C4-2B (cell line): Measurements from ENCODE around the gene C9orf78.

ENCODE experiments used
- H3K27ac ChIP-seq: fragments of 450-650 bp; 2 replicates; pipeline ENCODE4 v1.5.1; 2017
- CTCF ChIP-seq: fragments of 450-650 bp; conservative IDR thresholded peaks from 2 replicates; pipeline ENCODE4 v1.5.1; 2017; ENCODE audit warnings: mild to moderate bottlenecking
- ZFX ChIP-seq: fragments of 450-650 bp; IDR thresholded peaks from 2 replicates; pipeline ENCODE4 v1.6.1; 2017

C9orf78 gene

GRCh38 chr9:129835128-129835859, at the start of gene C9orf78, which contains the start of gene USP20:
C9orf78 (minus strand) TSS chr9:129835275; CDS start chr9:129835221, 54 bp downstream.
USP20 (plus strand) TSS chr9:129835458; CDS start chr9:129852556, 17,098 bp downstream.
- H3K27ac ChIP-seq: peak within 1 kb of the TSS; percentile 76
- TF ChIP-seq CTCF (no peak), ZFX (peak; percentile 53; the same call in 1 of the 2 replicates)

- peak overlapping the region; percentile 60 for H3K27ac ChIP-seq
Measured at GRCh38 chr9:129884220-129885017, 49.3 kb upstream of the C9orf78 start.

GRCh38 chr9:129881547-129882324, 46.7 kb upstream of the C9orf78 start:
- no peak overlapping the region for H3K27ac ChIP-seq
- no peak for TF ChIP-seq CTCF
- TF ChIP-seq ZFX: no peak

More at GRCh38 chr9:129884220-129885017, 49.3 kb upstream of the C9orf78 start:
- TF ChIP-seq CTCF (no peak), ZFX (no peak)

- H3K27ac ChIP-seq: no peak overlapping the region
- no peak for TF ChIP-seq CTCF
- no peak for TF ChIP-seq ZFX
Measured at GRCh38 chr9:129880654-129881546, 45.8 kb upstream of the C9orf78 start.

GRCh38 chr9:129879991-129880653, 45.0 kb upstream of the C9orf78 start:
- H3K27ac ChIP-seq: no peak overlapping the region
- TF ChIP-seq ZFX: no peak
- TF ChIP-seq CTCF: no peak

GRCh38 chr9:129879103-129879699, 44.1 kb upstream of the C9orf78 start:
- H3K27ac ChIP-seq: no peak overlapping the region
- TF ChIP-seq ZFX (no peak), CTCF (no peak)
